GM18519 (cell line): ENCODE data around the gene INTS14.
"Not testable (repeated sequence)": the region's sequence is repeated elsewhere in the genome, so short reads cannot be mapped to it uniquely, and the experiment has no call there.

Experiments
- ATAC-seq: cut with Tn5 transposase; IDR thresholded peaks from one replicate; pipeline ENCODE4 v1.9.1; 2021; ENCODE audit warnings: mild to moderate bottlenecking, moderate library complexity; ENCODE audit not compliant: unreplicated experiment, low FRiP score

Gene INTS14

GRCh38 chr15:65583701-65584100 is 27.2 kb downstream of the INTS14 start:
- no peak for ATAC-seq

GRCh38 chr15:65580287-65580686 is 30.6 kb downstream of the INTS14 start:
- ATAC-seq = no peak

- no peak for ATAC-seq
Measured at GRCh38 chr15:65579762-65580161, 31.2 kb downstream of the INTS14 start.

- ATAC-seq = no peak
Measured at GRCh38 chr15:65578904-65579728, 31.8 kb downstream of the INTS14 start.

GRCh38 chr15:65577129-65577996 is 33.6 kb downstream of the INTS14 start:
- ATAC-seq = no peak

GRCh38 chr15:65576664-65577063 is 34.3 kb downstream of the INTS14 start:
- no peak for ATAC-seq

GRCh38 chr15:65571971-65572370 is 39.0 kb downstream of the INTS14 start:
- ATAC-seq = no peak

GRCh38 chr15:65569728-65570127 is 41.2 kb downstream of the INTS14 start:
- no peak for ATAC-seq

GRCh38 chr15:65561934-65562333 is 49.0 kb downstream of the INTS14 start:
- no peak for ATAC-seq

GRCh38 chr15:65559941-65560340 is 51.0 kb downstream of the INTS14 start:
- ATAC-seq = no peak

- ATAC-seq = no peak
Measured at GRCh38 chr15:65558997-65559760, 51.8 kb downstream of the INTS14 start.

GRCh38 chr15:65558336-65558735 is 52.6 kb downstream of the INTS14 start:
- no peak for ATAC-seq

GRCh38 chr15:65556622-65557021 is 54.3 kb downstream of the INTS14 start:
- no peak for ATAC-seq

GRCh38 chr15:65553691-65554090 is 57.2 kb downstream of the INTS14 start:
- no peak for ATAC-seq

GRCh38 chr15:65552851-65553250 is 58.1 kb downstream of the INTS14 start:
- ATAC-seq = not testable (repeated sequence)

GRCh38 chr15:65551183-65551582 is 59.7 kb downstream of the INTS14 start:
- ATAC-seq = no peak

GRCh38 chr15:65550681-65551098 is 60.2 kb downstream of the INTS14 start:
- ATAC-seq = no peak

GRCh38 chr15:65549288-65549687 is 61.6 kb downstream of the INTS14 start:
- not testable (repeated sequence) for ATAC-seq

- no peak for ATAC-seq
Measured at GRCh38 chr15:65547841-65548240, 63.1 kb downstream of the INTS14 start.

- ATAC-seq = no peak
Measured at GRCh38 chr15:65541231-65541820, 69.6 kb downstream of the INTS14 start.
